ENCODE measurements around the gene SLC39A3.
"Not testable (repeated sequence)": the region's sequence is repeated elsewhere in the genome, so short reads cannot be mapped to it uniquely, and the experiment has no call there.

SLC39A3 gene

DNA sequence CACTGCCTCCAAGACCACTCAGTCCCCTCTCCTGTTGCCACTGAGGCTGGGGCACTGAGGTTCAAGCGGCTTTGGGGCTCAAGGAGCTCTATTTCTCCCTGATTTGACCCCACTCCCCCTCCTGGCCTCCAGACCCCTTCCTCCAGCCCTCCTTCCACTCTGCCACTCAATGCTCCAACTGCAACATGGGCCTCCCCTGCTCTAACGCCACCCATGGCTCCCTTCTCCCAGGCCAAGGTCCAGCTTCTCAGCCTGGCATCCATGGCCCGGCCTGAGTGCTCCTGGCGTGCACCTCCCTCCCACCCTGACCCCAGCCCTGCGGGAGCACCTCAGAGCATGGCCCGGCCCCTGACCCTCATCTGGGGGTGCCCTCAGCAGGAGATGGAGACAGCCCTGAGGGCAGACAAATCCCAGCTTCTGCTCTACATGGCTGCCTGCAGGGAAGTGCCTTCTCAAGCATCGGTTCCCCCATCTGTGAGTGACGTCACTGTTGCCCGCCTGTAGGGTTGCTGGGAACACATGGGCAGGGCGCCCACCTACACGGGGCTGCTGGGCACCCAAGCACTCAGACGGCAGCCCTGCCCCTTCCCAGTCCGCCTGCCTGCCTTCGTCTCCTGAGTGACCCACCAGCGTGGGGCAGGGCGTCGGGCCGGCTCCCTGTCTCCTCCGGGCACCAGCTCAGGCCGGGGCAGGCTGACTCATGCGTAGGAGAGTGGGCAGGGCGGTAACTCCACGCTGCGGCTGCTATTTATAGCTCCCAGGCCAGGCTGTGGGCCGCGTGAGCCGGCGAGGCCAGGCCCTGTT is 17.1 kb downstream of the SLC39A3 start:
- DNase-seq (ENCODE audit: low read depth) = no peak

- no peak for DNase-seq (ENCODE audit: low read depth)
Measured at GRCh38 chr19:2721570-2722540, 18.0 kb downstream of the SLC39A3 start.

- DNase-seq (ENCODE audit: low read depth) = no peak
Measured at GRCh38 chr19:2720777-2721569, 18.8 kb downstream of the SLC39A3 start, which contains the start of gene DIRAS1. DIRAS1 (minus strand) TSS chr19:2721372; CDS start chr19:2717806, 3,566 bp downstream.

DNA sequence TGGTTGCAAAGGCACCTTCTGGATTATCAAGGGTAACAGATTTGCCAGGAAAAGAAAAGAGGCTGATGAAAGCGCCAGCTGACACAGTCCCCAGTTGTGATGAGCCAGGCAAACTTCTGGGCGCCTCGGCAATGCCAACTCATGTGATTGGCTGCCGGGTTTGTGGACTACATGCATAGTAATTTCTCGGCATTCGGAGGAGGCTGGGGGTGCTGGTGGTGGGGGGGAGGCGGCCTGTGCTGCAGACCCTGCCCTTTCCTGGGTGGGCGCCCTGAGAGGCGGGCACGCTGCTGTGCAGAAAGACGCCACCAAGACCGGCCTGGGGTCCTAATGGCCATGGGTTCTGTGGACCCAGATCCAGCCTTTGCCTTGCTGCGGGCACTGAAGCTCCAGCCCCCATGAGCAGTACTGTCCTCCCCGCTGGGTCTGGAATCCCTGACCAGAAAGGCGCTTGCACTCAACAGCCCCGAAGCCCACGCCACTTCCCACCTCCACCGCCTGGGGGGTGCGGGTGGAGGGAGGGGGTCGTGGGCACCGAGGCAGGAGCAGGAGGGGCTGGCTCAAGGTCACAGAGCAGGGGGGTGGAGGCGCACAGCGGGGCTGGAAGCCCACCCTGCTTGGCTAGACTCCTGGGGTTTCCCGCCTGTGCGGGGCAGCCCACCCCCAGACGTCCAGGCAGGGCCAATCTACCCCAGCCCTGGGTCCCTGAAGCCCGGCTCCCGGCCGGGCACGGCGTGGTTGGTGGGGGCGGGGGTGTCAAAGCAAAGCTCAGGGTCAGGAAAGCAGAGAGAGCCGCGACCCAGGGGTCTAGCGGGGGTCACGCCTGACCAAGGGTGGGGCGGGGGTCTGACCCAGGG is 19.7 kb downstream of the SLC39A3 start:
- DNase-seq (ENCODE audit: low read depth) = no peak

- no peak for DNase-seq (ENCODE audit: low read depth)
Measured at GRCh38 chr19:2719232-2719735, 20.5 kb downstream of the SLC39A3 start.

DNA sequence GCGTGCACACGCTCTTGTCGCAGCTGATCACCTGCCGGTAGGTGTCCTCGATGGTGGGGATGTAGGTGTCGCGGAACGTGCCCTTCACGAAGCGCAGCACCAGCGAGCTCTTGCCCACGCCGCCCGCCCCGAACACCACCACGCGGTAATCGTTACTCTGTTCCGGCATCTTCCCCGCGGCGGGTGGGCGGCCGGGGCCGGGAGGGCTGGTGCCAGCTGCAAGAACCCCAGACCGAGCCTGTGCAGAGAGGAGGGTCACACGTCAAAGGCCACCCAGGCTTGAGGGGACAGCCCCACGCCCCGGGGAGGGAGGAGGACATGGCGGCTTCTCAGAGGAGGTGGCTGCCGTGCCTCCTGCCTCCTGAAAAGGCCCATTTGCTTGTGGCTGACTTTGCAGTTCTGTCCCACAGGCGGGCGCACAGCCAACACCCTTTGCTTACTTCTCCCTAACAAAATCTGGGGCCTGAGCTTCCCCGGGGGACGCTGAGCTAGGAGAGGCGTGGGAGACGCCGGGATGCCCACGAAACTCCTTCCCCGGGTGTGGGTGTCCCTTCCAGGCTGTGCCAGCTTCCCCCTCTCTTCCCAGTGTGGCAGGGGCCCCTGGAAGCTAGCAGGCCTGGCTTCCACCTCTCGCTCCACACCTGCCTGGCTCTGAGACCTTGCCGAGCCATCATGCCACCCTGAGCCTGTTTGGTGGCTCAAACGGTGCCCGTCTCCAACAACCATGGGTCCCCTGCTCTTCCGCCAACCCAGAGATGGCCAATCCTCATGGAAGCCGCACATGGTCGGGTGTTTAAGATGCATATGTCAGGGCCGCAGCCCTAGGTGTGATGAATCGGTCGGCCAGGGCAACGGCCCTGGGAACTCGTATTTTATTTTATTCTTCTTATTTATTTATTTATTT is 21.9 kb downstream of the SLC39A3 start:
- no peak for DNase-seq (ENCODE audit: low read depth)

DNA sequence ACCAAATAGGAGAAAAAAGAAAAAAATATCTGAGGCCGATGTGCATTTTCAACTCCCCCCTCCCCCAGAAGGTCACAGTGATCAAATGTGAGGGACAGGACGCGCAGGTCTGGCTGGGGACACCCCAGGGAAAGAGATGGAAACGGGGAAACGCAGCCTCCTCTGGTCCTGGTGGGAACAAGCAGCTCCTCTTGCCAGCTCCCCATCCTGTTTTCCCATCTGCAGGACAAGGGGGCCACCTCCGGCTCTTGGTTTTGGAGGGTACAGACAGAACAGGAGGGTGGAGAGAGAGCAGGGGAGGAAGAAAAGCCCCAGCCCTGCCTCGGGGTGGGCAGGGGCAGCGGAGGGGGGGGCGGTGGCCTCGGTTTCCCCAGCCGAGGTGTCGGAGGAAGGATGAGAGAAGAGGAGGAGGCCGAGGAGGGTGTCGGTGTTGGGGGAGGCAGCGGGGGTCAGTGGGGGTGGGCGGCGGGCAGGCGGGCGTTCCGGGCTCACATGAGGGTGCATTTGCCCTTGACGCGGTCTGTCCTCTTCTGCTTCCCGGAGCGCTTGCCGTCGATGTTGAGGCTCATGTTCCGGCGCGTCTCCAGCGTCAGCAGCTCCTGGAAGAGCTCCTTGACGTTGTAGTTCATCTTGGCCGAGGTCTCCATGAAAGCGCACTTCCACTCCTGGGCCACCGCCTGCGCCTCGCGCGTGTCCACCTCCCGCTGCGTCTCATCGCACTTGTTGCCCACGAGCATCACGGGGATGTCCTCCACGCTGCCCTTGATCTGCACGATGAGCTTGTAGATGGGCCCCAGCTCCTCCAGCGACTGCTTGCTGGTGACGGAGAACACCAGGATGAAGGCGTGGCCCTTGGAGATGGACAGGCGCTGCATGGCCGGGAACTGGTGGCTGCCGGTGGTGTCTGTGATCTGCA is 22.8 kb downstream of the SLC39A3 start:
- DNase-seq (ENCODE audit: low read depth) = no peak

- DNase-seq (ENCODE audit: low read depth) = no peak
Measured at GRCh38 chr19:2716275-2716650, 23.6 kb downstream of the SLC39A3 start.

DNA sequence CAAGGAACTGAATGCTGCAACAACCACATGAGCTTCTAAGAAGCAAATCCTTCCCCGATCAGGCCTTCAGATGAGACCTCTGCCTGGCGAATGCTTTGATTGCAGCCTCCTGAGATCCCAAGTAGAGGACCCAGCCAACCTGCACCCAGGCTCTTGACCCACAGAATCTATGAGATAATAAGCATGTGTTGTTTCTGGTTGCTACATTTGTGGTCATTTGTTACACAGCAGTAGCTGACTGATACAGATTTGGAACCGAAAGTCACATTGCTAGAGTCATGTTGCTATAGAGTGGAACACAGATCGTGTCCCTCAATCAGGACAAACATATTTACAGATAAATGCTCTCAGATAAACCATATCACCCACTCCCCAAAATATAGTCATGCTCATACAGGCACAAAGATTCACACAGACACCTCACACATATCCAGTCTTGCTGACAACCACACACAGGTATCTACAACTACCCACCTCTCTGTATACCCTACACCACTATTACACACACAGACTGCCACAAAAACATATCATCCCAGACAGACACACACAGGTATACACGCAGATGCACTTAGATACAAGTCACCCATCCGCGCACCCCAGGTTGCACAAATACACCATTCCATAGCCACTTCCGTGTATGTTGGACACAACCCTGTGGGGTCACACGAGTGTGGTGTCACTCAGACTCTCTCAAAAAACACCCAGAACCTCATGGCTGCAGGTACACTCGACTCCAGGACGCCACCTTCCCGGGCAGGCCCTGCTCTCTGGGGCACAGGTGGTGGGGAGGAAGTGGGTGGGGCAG is 24.1 kb downstream of the SLC39A3 start:
- DNase-seq (ENCODE audit: low read depth) = no peak

DNA sequence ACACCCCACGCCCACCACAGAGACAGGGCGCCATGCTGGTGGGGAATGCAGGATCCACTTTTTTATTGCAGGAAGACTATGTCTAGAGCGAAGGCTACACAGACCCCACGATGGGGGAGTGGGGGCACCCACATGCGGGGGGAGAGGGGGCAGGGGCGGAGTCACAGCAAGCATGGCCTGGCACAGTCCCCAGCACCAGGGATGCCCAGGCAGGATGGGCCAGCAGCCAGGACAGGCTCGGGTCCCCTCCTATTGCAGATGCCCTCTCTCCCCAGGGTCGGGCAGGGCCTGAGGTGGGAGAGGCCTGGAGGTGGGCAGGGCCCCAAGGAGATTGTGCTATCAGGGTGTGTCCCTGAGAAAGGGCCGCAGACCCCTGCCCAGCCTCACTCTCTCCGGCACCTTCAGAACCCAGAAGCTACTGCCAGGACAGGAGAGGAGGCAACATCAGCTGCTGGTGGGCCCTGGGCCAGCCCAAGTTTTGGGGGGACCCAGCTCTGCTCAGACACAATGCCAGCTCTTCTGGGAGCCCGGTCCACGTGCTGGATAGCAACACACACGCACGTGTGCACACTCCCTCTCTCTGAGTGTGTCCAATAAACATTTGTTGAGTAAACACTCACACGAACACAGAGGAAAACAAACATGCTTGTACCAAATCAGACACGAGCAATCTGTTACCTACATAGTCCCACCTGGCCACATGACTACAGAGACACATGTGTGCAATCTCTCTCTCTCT is 25.1 kb downstream of the SLC39A3 start:
- DNase-seq (ENCODE audit: low read depth) = no peak

- not testable (repeated sequence) for DNase-seq (ENCODE audit: low read depth)
Measured at GRCh38 chr19:2714102-2714501, 25.7 kb downstream of the SLC39A3 start.

DNA sequence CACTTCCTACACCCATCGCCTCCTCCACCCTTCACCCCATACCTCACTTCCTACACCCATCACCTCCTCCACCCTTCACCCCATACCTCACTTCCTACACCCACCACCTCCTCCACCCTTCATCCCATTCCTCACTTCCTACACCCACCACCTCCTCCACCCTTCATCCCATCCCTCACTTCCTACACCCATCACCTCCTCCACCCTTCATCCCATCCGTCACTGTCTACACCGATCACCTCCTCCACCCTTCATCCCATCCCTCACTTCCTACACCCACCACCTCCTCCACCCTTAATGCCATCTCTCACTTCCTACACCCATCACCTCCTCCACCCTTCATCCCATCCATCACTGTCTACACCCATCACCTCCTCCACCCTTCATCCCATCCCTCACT is 26.6 kb downstream of the SLC39A3 start:
- not testable (repeated sequence) for DNase-seq (ENCODE audit: low read depth)

DNA sequence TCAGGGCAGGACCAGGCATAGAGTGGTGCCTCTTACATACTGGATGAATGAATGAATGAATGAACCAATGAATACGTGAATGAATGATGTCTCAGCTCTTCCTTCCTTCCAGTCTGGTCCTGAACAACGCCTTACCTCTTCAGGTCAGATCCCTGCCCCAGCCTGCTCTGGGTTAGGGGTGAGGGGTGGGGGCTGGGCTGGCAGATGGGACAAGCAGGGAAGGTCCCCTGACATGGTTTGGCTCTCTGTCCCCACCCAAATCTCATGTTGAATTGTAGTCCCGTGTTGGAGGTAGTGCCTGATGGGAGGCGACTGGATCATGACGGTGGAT is 28.0 kb downstream of the SLC39A3 start:
- DNase-seq (ENCODE audit: low read depth) = no peak

- DNase-seq (ENCODE audit: low read depth) = no peak
Measured at GRCh38 chr19:2711172-2711874, 28.5 kb downstream of the SLC39A3 start.

- DNase-seq (ENCODE audit: low read depth) = no peak
Measured at GRCh38 chr19:2706251-2706650, 33.6 kb downstream of the SLC39A3 start.

DNA sequence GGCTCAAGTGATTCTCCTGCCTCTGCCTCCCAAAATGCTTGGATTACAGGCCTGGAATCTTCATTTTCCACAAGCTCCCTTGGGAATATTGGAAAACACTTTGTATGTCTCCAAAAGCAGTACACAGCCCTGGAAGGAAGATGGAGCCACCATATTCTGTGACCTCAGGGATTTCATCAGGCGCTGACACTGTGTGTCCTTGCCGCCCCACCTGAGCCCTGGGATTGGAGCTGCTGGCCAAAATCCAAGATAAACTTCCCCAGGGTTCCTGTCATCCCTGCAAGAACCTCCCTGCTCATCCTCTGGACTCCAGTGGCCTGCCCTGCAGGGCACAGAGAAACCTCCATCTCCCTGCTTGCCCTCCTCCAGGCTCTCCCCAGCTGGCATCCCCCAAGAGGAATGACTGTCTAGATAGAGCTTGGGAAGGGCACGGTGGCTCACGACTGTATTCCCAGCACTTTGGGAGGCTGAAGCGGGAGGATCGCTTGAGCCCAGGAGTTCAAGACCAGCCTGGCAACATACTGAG is 36.1 kb downstream of the SLC39A3 start:
- no peak for DNase-seq (ENCODE audit: low read depth)

GRCh38 chr19:2703077-2703437 is 36.8 kb downstream of the SLC39A3 start:
- DNase-seq (ENCODE audit: low read depth) = no peak

Data from stimulated activated CD8-positive, alpha-beta memory T cell treated with anti-CD3 and anti-CD28 coated beads, Interleukin-15, amount 100 ng/mL, for 24 hours (primary cell).